ENCODE measurements around the gene NBEA. TPM values are rescaled to one million over a fixed set of nuclear protein-coding genes. Genes with fewer than 3 reads are reported as not detected.
"Not testable (repeated sequence)": the region's sequence is repeated elsewhere in the genome, so short reads cannot be mapped to it uniquely, and the experiment has no call there.

Gene NBEA
- total and polyA plus RNA-seq, 8 donors: 5.9 to 14.1 (median 11.3) TPM

- ATAC-seq (no peak), DNase-seq (no peak)
- no peak for TF ChIP-seq CTCF (IDR thresholded peaks at IDR 0.05)
- Histone ChIP-seq H3K4me1 (no peaks in the 10 kb centered on the region), H3K4me3 (no peak overlapping the region), H3K36me3 (no peaks in the 10 kb centered on the region), H3K9me3 (peaks cover 0 to 10% of the 10 kb centered on the region in 2 donors), H3K27me3 (no peaks in the 10 kb centered on the region), H3K27ac (no peak overlapping the region)
- intact Hi-C loops (cut with DNase I): no loop called here
Observed at GRCh38 chr13:35092251-35092650, 150.2 kb downstream of the NBEA start.

- H3K4me3 ChIP-seq: no peak overlapping the region
- no peaks in the 10 kb centered on the region for H3K36me3 ChIP-seq
- no peaks in the 10 kb centered on the region for H3K4me1 ChIP-seq
- H3K27ac ChIP-seq: no peak overlapping the region
- no peaks in the 10 kb centered on the region for H3K27me3 ChIP-seq
- peaks cover 0 to 5% of the 10 kb centered on the region in 2 donors for H3K9me3 ChIP-seq
- ATAC-seq: no peak
- intact Hi-C loops (cut with DNase I): no loop called here
- no peak for DNase-seq
- TF ChIP-seq CTCF (IDR thresholded peaks at IDR 0.05): no peak
Observed at GRCh38 chr13:35092751-35093150, 150.7 kb downstream of the NBEA start.

GRCh38 chr13:35093356-35093755 lies 151.3 kb downstream of the NBEA start:
- no peaks in the 10 kb centered on the region for H3K4me1 ChIP-seq
- H3K27me3 ChIP-seq: no peaks in the 10 kb centered on the region
- no peak for TF ChIP-seq CTCF (IDR thresholded peaks at IDR 0.05)
- intact Hi-C loops (cut with DNase I): no loop called here
- DNase-seq: no peak
- H3K4me3 ChIP-seq: no peak overlapping the region
- no peaks in the 10 kb centered on the region for H3K9me3 ChIP-seq
- H3K36me3 ChIP-seq: no peaks in the 10 kb centered on the region
- ATAC-seq: no peak
- no peak overlapping the region for H3K27ac ChIP-seq

GRCh38 chr13:35106771-35107170 lies 164.7 kb downstream of the NBEA start:
- H3K4me3 ChIP-seq; H3K36me3 ChIP-seq; H3K27me3 ChIP-seq; H3K27ac ChIP-seq; DNase-seq; H3K9me3 ChIP-seq; intact Hi-C loops (cut with DNase I); ATAC-seq; H3K4me1 ChIP-seq: not testable (repeated sequence)

- TF ChIP-seq CTCF (IDR thresholded peaks at IDR 0.05): no peak
- H3K9me3 ChIP-seq: no peaks in the 10 kb centered on the region
- no peak overlapping the region for H3K27ac ChIP-seq
- H3K36me3 ChIP-seq: no peaks in the 10 kb centered on the region
- intact Hi-C loops (cut with DNase I): no loop called here
- H3K4me1 ChIP-seq: no peaks in the 10 kb centered on the region
- DNase-seq (no peak), ATAC-seq (no peak)
- H3K4me3 ChIP-seq: no peak overlapping the region
- no peaks in the 10 kb centered on the region for H3K27me3 ChIP-seq
Observed at GRCh38 chr13:35107535-35107934, 165.5 kb downstream of the NBEA start.

- H3K27me3 ChIP-seq; H3K9me3 ChIP-seq; H3K27ac ChIP-seq; H3K4me1 ChIP-seq; H3K4me3 ChIP-seq; H3K36me3 ChIP-seq; ATAC-seq; intact Hi-C loops (cut with DNase I); DNase-seq: not testable (repeated sequence)
Observed at GRCh38 chr13:35113612-35114011, 171.5 kb downstream of the NBEA start.
